BJ (cell line): Measurements from ENCODE around the gene FRAS1. TPM values are rescaled to one million over a fixed set of nuclear protein-coding genes. Genes with fewer than 3 reads are reported as not detected.

Source experiments
- CTCF ChIA-PET: fragments of 350-600 bp; formaldehyde crosslinking; extraction: SDS; loops from one replicate; lab custom pipeline; 2021; ENCODE audit warnings: antibody characterized with exemption, inconsistent platforms; lab: Yijun Ruan, JAX
- POLR2A ChIA-PET: fragments of 300-600 bp; sonication (Branson Sonifier 250); formaldehyde crosslinking; extraction: SDS; loops from one replicate; lab custom pipeline; 2021; ENCODE audit warnings: antibody characterized with exemption; lab: Charles Lee
- DNase-seq: peaks from one replicate; pipeline ENCODE4 v3.0.0-alpha.2; 2011; ENCODE audit warnings: low read depth
- H3K27me3 ChIP-seq: 2 replicates; pipeline ENCODE4 v1.6.0; 2011; ENCODE audit warnings: low read length; ENCODE audit not compliant: control insufficient read depth, insufficient read depth
- H3K36me3 ChIP-seq: 2 replicates; pipeline ENCODE4 v1.5.1; 2011; ENCODE audit warnings: low read length; ENCODE audit not compliant: control insufficient read depth, insufficient read depth
- H3K4me3 ChIP-seq: 2 replicates; pipeline ENCODE4 v1.5.1; 2011; ENCODE audit warnings: low read depth, mild to moderate bottlenecking, control low read depth, low read length
- CTCF ChIP-seq: IDR thresholded peaks from 2 replicates; pipeline ENCODE4 v1.5.1; 2011; ENCODE audit warnings: low read depth, mild to moderate bottlenecking, control low read depth, inconsistent platforms, low read length, moderate library complexity; ENCODE audit not compliant: insufficient read depth
- polyA plus RNA-seq: library from polyadenylated mRNA; depleted of rRNA; stranded (reverse); fragments of >200 nt; gene quantifications from 2 replicates; pipeline ENCODE4 v1.2.3, GENCODE V29; 2011

The FRAS1 gene
- polyA plus RNA-seq, 1 experiment = 4.4 TPM

- Histone ChIP-seq H3K4me3 (no peak overlapping the region), H3K36me3 (no peaks in the 10 kb centered on the region), H3K27me3 (no peaks in the 10 kb centered on the region)
- no peak for DNase-seq
- no peak for TF ChIP-seq CTCF
- CTCF ChIA-PET = no interaction called here
- POLR2A ChIA-PET = no interaction called here
Observed at GRCh38 chr4:78185117-78185516, 128.0 kb downstream of the FRAS1 start.

GRCh38 chr4:78186597-78187543 lies 129.7 kb downstream of the FRAS1 start:
- H3K4me3 ChIP-seq = no peak overlapping the region
- no peak for TF ChIP-seq CTCF
- CTCF ChIA-PET = no interaction called here
- no peaks in the 10 kb centered on the region for H3K27me3 ChIP-seq
- no peaks in the 10 kb centered on the region for H3K36me3 ChIP-seq
- no peak for DNase-seq
- POLR2A ChIA-PET = no interaction called here

- CTCF ChIA-PET = no interaction called here
- no peaks in the 10 kb centered on the region for H3K27me3 ChIP-seq
- no peak overlapping the region for H3K4me3 ChIP-seq
- POLR2A ChIA-PET = no interaction called here
- no peak for TF ChIP-seq CTCF
- no peak for DNase-seq
- no peaks in the 10 kb centered on the region for H3K36me3 ChIP-seq
Observed at GRCh38 chr4:78190068-78190467, 132.9 kb downstream of the FRAS1 start.

DNA sequence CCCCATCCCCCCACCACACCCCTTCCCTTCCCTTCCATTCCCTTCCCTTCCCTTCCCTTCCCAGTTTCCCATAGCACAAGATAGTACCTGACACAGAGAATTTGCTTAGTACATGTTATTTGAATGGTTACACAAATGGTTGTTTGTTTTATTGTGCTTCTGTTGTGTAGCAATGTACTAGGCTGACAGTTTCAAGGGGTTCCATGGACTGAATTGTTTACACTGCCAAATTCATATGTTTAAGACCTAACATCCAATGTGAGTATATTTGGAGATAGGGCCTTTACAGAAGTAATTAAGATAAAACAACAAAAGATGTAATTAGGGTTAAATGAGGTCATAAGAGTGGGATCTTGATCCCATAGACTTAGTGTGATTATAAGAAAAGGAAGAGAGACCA lies 133.5 kb downstream of the FRAS1 start:
- ChIA-PET CTCF (interaction anchor here (0.6 kb wide), 1 partner anchor 177 kb away, joined by 3 read pairs; no protein-coding TSS in a partner anchor), POLR2A (no interaction called here)
- TF ChIP-seq CTCF = no peak
- no peak for DNase-seq
- no peaks in the 10 kb centered on the region for H3K36me3 ChIP-seq
- H3K27me3 ChIP-seq = no peaks in the 10 kb centered on the region
- no peak overlapping the region for H3K4me3 ChIP-seq

DNA sequence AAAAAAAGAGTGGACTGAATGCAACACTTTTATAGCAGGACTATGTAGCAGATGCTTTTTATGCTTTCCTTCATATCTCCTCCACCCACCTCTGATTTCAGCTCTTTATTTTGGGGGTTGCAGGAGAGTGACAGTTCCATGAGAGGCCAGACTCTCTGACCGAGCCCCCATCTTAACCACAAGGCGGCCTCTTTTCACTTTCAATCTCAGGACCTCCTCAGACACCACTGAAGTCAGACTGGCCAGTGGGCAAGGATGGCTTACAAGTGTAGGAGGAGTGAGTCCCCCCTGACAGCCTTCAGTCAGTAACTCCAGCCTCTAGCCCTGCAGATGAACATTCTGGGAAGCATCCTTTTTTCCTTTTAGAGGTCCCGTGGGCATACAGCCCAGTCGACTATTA lies 140.8 kb downstream of the FRAS1 start:
- CTCF ChIA-PET = no interaction called here
- TF ChIP-seq CTCF = no peak
- H3K4me3 ChIP-seq = no peak overlapping the region
- no peaks in the 10 kb centered on the region for H3K27me3 ChIP-seq
- POLR2A ChIA-PET = no interaction called here
- DNase-seq = no peak
- H3K36me3 ChIP-seq = no peaks in the 10 kb centered on the region
